GM23338 (cell line): Measurements from ENCODE around the gene C3orf49. TPM values are rescaled to one million over a fixed set of nuclear protein-coding genes. Genes with fewer than 3 reads are reported as not detected.

ENCODE experiments used
- ATAC-seq: fragments of 200-7000 bp; cut with Tn5 transposase; 3 replicates; pipeline ENCODE4 v1.9.1; 2020
- DNase-seq: peaks from one replicate; pipeline ENCODE4 v3.0.0-alpha.2; 2015; ENCODE audit warnings: low spot score
- H2AFZ ChIP-seq: fragments of 200-600 bp; sonication (generic); 2 replicates; pipeline ENCODE4 v1.8.0; 2016; ENCODE audit warnings: antibody characterized with exemption, mild to moderate bottlenecking, moderate library complexity
- H3F3A ChIP-seq: fragments of 200-600 bp; sonication (generic); replicated peaks from 2 replicates; pipeline ENCODE4 v1.8.0; 2017; ENCODE audit warnings: antibody characterized with exemption, mixed run types, low read depth
- H3K27ac ChIP-seq: fragments of 200-600 bp; sonication (generic); 2 replicates; pipeline ENCODE4 v1.6.1; 2016; ENCODE audit warnings: low read depth
- H3K27me3 ChIP-seq: fragments of 200-600 bp; sonication (generic); 2 replicates; pipeline ENCODE4 v1.8.0; 2016; ENCODE audit warnings: mild to moderate bottlenecking, mixed run types, moderate library complexity; ENCODE audit not compliant: insufficient read depth
- H3K36me3 ChIP-seq: fragments of 200-600 bp; sonication (generic); 2 replicates; pipeline ENCODE4 v1.8.0; 2016; ENCODE audit warnings: mild to moderate bottlenecking; ENCODE audit not compliant: insufficient read depth
- H3K4me1 ChIP-seq: fragments of 200-600 bp; sonication (generic); 2 replicates; pipeline ENCODE4 v1.8.0; 2016; ENCODE audit warnings: mild to moderate bottlenecking, moderate library complexity; ENCODE audit not compliant: insufficient read depth
- H3K4me2 ChIP-seq: fragments of 200-600 bp; sonication (generic); 2 replicates; pipeline ENCODE4 v1.7.1; 2017; ENCODE audit warnings: mixed run types
- H3K4me3 ChIP-seq: fragments of 200-600 bp; sonication (generic); 2 replicates; pipeline ENCODE4 v1.6.1; 2016; ENCODE audit warnings: mixed run types
- H3K79me2 ChIP-seq: fragments of 200-600 bp; sonication (generic); replicated peaks from 2 replicates; pipeline ENCODE4 v1.8.0; 2017; ENCODE audit warnings: mild to moderate bottlenecking; ENCODE audit not compliant: insufficient read depth
- H3K9me2 ChIP-seq: fragments of 200-600 bp; sonication (generic); 2 replicates; pipeline ENCODE4 v1.8.0; 2017; ENCODE audit not compliant: insufficient read depth
- H4K20me1 ChIP-seq: fragments of 200-600 bp; sonication (generic); replicated peaks from 2 replicates; pipeline ENCODE4 v1.8.0; 2017; ENCODE audit warnings: mild to moderate bottlenecking; ENCODE audit not compliant: insufficient read depth
- H3K27ac Mint-ChIP-seq: 2 replicates; pipeline ENCODE4 v1.8.0; 2020; ENCODE audit warnings: inconsistent platforms, mild to moderate bottlenecking, moderate library complexity, mixed read lengths
- H3K27me3 Mint-ChIP-seq: 3 replicates; pipeline ENCODE4 v1.8.0; 2022; ENCODE audit warnings: low read depth, mild to moderate bottlenecking, moderate library complexity, mixed read lengths, inconsistent platforms; ENCODE audit not compliant: insufficient read depth, poor library complexity
- H3K36me3 Mint-ChIP-seq: 3 replicates; pipeline ENCODE4 v1.8.0; 2021; ENCODE audit warnings: low read depth, mild to moderate bottlenecking, inconsistent platforms, moderate library complexity, mixed read lengths
- H3K4me1 Mint-ChIP-seq: 3 replicates; pipeline ENCODE4 v1.8.0; 2020; ENCODE audit warnings: mild to moderate bottlenecking, inconsistent platforms, mixed read lengths
- H3K4me3 Mint-ChIP-seq: 3 replicates; pipeline ENCODE4 v1.8.0; 2021; ENCODE audit warnings: moderate library complexity, mild to moderate bottlenecking, inconsistent platforms, mixed read lengths
- H3K9me3 Mint-ChIP-seq: 3 replicates; pipeline ENCODE4 v1.8.0; 2020; ENCODE audit warnings: moderate library complexity, mild to moderate bottlenecking, inconsistent platforms, mixed read lengths
- EZH2 ChIP-seq: fragments of 200-600 bp; sonication (generic); IDR thresholded peaks from one replicate; pipeline ENCODE4 v1.8.0; 2017; ENCODE audit warnings: antibody characterized with exemption, mild to moderate bottlenecking, low read depth; ENCODE audit not compliant: unreplicated experiment
- EZH2phosphoT487 ChIP-seq: fragments of 200-600 bp; sonication (generic); IDR thresholded peaks from one replicate; pipeline ENCODE4 v1.8.1; 2018; ENCODE audit warnings: antibody characterized with exemption; ENCODE audit not compliant: unreplicated experiment
- JUNB ChIP-seq: IDR thresholded peaks from one replicate; pipeline ENCODE4 v1.6.1; 2016; ENCODE audit warnings: antibody characterized with exemption; ENCODE audit not compliant: unreplicated experiment
- NANOG ChIP-seq: IDR thresholded peaks from 2 replicates; pipeline ENCODE4 v1.6.1; 2016; ENCODE audit warnings: antibody characterized with exemption, borderline replicate concordance
- POLR2AphosphoS5 ChIP-seq: IDR thresholded peaks from 2 replicates; pipeline ENCODE4 v1.6.1; 2016; ENCODE audit warnings: antibody characterized with exemption, low read depth
- STAT1 ChIP-seq: IDR thresholded peaks from one replicate; pipeline ENCODE4 v1.6.1; 2016; ENCODE audit warnings: antibody characterized with exemption; ENCODE audit not compliant: unreplicated experiment
- ZNF114 ChIP-seq: fragments of 250-450 bp; sonication (Bioruptor Pico); IDR thresholded peaks from 2 replicates; pipeline ENCODE4 v1.5.0; 2020; ENCODE audit warnings: mild to moderate bottlenecking, moderate library complexity
- ZNF331 ChIP-seq: fragments of 250-450 bp; sonication (Bioruptor Pico); IDR thresholded peaks from 2 replicates; pipeline ENCODE4 v1.5.0; 2020; ENCODE audit warnings: low read depth, mild to moderate bottlenecking, moderate library complexity
- polyA plus RNA-seq: library from polyadenylated mRNA; unstranded; fragments of >200 nt; fragmentation: Nextera tagmentation; extraction: Ambion mirVana; gene quantifications from 2 replicates; pipeline ENCODE4 v1.2.1, GENCODE V29; 2016
- total RNA-seq: library from RNA; depleted of rRNA; stranded (reverse); fragments of >200 nt; shearing (Covaris generic); gene quantifications from 2 replicates; pipeline ENCODE4 v1.2.3, GENCODE V29; 2014
- TF ChIP-seq, protein P1 (sequence below): IDR thresholded peaks from one replicate; pipeline ENCODE4 v1.6.1; 2018; ENCODE audit warnings: antibody characterized with exemption; ENCODE audit not compliant: unreplicated experiment
- TF ChIP-seq, protein P2 (sequence below), 2 experiments: fragments of 200-600 bp in 1 of 2; sonication (generic) in 1 of 2; conservative IDR thresholded peaks; 2 replicates each; pipeline versions ENCODE4 v1.5.1 to v1.6.1; 2016 to 2017; ENCODE audit warnings: antibody characterized with exemption in 2 of 2, low read depth in 2 of 2, mild to moderate bottlenecking in 2 of 2, moderate library complexity in 1 of 2

C3orf49 gene
- total and polyA plus RNA-seq, 2 experiments from 2014 or later: 0.23 TPM; not detected in 1

DNA sequence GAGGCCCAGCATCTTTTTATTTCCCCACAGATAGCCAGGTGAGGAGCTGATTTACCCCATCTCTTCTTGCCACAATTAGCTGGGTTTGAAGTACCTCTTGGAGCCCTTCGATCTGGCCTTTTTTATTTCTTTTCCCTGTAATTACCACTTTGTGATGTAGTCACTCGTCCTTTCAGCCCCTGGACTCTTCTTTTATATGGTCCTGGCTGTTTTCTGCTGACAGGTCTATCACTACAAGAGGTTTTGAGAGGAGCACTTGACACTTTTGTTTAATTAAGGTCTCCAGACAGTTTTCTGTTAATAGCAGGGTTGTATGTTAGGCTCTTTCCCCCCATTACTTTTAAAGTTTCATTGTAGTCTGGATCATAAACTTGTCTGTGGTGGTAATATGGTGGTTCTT lies 56.4 kb downstream of the C3orf49 start (continued):
- TF ChIP-seq, protein P1, sequence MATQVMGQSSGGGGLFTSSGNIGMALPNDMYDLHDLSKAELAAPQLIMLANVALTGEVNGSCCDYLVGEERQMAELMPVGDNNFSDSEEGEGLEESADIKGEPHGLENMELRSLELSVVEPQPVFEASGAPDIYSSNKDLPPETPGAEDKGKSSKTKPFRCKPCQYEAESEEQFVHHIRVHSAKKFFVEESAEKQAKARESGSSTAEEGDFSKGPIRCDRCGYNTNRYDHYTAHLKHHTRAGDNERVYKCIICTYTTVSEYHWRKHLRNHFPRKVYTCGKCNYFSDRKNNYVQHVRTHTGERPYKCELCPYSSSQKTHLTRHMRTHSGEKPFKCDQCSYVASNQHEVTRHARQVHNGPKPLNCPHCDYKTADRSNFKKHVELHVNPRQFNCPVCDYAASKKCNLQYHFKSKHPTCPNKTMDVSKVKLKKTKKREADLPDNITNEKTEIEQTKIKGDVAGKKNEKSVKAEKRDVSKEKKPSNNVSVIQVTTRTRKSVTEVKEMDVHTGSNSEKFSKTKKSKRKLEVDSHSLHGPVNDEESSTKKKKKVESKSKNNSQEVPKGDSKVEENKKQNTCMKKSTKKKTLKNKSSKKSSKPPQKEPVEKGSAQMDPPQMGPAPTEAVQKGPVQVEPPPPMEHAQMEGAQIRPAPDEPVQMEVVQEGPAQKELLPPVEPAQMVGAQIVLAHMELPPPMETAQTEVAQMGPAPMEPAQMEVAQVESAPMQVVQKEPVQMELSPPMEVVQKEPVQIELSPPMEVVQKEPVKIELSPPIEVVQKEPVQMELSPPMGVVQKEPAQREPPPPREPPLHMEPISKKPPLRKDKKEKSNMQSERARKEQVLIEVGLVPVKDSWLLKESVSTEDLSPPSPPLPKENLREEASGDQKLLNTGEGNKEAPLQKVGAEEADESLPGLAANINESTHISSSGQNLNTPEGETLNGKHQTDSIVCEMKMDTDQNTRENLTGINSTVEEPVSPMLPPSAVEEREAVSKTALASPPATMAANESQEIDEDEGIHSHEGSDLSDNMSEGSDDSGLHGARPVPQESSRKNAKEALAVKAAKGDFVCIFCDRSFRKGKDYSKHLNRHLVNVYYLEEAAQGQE: no peak
- TF ChIP-seq POLR2AphosphoS5: no peak
- TF ChIP-seq, protein P2, sequence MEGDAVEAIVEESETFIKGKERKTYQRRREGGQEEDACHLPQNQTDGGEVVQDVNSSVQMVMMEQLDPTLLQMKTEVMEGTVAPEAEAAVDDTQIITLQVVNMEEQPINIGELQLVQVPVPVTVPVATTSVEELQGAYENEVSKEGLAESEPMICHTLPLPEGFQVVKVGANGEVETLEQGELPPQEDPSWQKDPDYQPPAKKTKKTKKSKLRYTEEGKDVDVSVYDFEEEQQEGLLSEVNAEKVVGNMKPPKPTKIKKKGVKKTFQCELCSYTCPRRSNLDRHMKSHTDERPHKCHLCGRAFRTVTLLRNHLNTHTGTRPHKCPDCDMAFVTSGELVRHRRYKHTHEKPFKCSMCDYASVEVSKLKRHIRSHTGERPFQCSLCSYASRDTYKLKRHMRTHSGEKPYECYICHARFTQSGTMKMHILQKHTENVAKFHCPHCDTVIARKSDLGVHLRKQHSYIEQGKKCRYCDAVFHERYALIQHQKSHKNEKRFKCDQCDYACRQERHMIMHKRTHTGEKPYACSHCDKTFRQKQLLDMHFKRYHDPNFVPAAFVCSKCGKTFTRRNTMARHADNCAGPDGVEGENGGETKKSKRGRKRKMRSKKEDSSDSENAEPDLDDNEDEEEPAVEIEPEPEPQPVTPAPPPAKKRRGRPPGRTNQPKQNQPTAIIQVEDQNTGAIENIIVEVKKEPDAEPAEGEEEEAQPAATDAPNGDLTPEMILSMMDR (conservative IDR thresholded peaks at IDR 0.05; ENCODE audit: low read depth in 2 of 2): no peak
- TF ChIP-seq EZH2: no peak

DNA sequence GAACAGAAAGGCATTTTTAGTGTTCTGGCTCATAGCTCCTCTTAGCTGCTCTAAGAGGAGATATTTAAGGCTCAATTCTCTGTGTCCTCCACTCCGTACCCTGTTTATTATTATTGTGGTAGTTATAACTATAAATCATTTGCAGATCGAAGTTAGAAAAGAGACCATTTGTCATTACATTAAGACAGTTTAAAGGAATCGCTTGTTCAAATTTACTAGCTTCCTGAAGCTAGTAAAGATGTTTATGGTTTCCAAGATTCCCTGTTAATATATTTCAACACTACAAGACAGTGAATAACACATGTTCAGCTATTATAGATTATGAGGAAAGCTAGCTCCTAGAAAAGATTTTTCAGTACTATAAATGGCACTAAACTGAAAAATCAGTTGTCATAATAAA lies 57.2 kb downstream of the C3orf49 start:
- H3K27me3 ChIP-seq: no peaks in the 10 kb centered on the region
- no peaks in the 10 kb centered on the region for H3K36me3 ChIP-seq
- Mint-ChIP-seq H3K36me3 (no peaks in the 10 kb centered on the region), H3K9me3 (no peaks in the 10 kb centered on the region), H3K27me3 (no peaks in the 10 kb centered on the region), H3K27ac (no peak overlapping the region; the same call in 1 of the 2 replicates), H3K4me3 (no peak overlapping the region), H3K4me1 (peaks cover 40% of the 10 kb centered on the region)
- no peaks in the 10 kb centered on the region for H3K9me2 ChIP-seq
- no peak overlapping the region for H3K4me2 ChIP-seq
- no peak overlapping the region for H2AFZ ChIP-seq
- no peak for DNase-seq
- H3K4me3 ChIP-seq: no peak overlapping the region
- H3K79me2 ChIP-seq: peaks cover 91% of the 10 kb centered on the region
- no peak for ATAC-seq
- TF ChIP-seq NANOG (no peak), EZH2phosphoT487 (no peak), JUNB (no peak), STAT1 (no peak), EZH2 (no peak), ZNF331 (CRISPR knock-in tag) (no peak), ZNF114 (CRISPR knock-in tag) (no peak)
- TF ChIP-seq, protein P1: no peak
- no peaks in the 10 kb centered on the region for H3F3A ChIP-seq
- H3K27ac ChIP-seq: no peak overlapping the region
- no peaks in the 10 kb centered on the region; the same call in 1 of the 2 replicates for H4K20me1 ChIP-seq
- H3K4me1 ChIP-seq: peaks cover 21% of the 10 kb centered on the region
